GM12865 (cell line): ENCODE data around the gene OR5T3.

Experiments used
- DNase-seq: peaks from one replicate; pipeline ENCODE4 v3.0.0; 2010; ENCODE audit warnings: low read depth
- H3K4me3 ChIP-seq: 2 replicates; pipeline ENCODE4 v1.5.1; 2011; ENCODE audit warnings: mild to moderate bottlenecking, low read depth, low read length, control low read depth
- CTCF ChIP-seq: IDR thresholded peaks from 2 replicates; pipeline ENCODE4 v1.5.1; 2011; ENCODE audit warnings: low read length, control low read depth, low read depth, inconsistent platforms; ENCODE audit not compliant: insufficient read depth; ENCODE audit errors: missing control alignments

Gene OR5T3

DNA sequence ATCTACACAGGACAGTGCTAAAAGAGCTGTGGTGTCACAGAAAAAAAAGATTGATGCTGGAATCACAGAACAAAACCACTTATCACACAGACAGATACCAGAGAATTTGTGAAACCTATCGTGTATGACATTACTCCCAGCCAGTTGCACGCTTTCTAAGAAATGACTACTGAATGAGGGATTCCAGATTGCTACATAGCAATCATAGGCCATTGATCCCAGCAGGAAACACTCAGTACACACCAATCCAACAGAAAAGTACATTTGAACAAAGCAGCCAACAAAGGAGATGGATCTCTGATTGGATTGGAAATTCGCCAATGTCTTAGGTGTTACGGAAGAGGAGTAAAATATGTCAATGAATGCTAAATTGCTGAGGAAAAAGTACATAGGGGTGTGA, 44.8 kb downstream of the OR5T3 start:
- TF ChIP-seq CTCF = no peak
- H3K4me3 ChIP-seq = no peak overlapping the region
- DNase-seq = no peak
